Testis (tissue), 3 donors: Measurements from ENCODE around the gene TAF13. TPM values are rescaled to one million over a fixed set of nuclear protein-coding genes. Genes with fewer than 3 reads are reported as not detected.

Source experiments
- DNase-seq: peaks from one replicate; pipeline ENCODE4 v3.0.0-alpha.2; 2019
- H3K27ac ChIP-seq, 2 donors: fragments of 200-600 bp; sonication (generic); one replicate each; pipeline ENCODE4 v1.5.1; 2019
- H3K27me3 ChIP-seq: fragments of 200-600 bp; sonication (generic); one replicate; pipeline ENCODE4 v1.5.1; 2019
- H3K36me3 ChIP-seq: fragments of 200-600 bp; sonication (generic); one replicate; pipeline ENCODE4 v1.5.1; 2017; ENCODE audit warnings: low read depth; ENCODE audit errors: missing control alignments
- H3K4me1 ChIP-seq: fragments of 200-600 bp; sonication (generic); one replicate; pipeline ENCODE4 v1.5.1; 2019
- H3K4me3 ChIP-seq, 2 donors: fragments of 200-600 bp; sonication (generic); one replicate each; pipeline ENCODE4 v1.5.1; 2017 to 2019
- H3K9me3 ChIP-seq: fragments of 200-600 bp; sonication (generic); one replicate; pipeline ENCODE4 v1.5.1; 2017
- CTCF ChIP-seq, 3 experiments: fragments of 450-650 bp in 2 of 3; fragments of 200-600 bp in 1 of 3; sonication (generic) in 1 of 3; IDR thresholded peaks; one replicate each; pipeline ENCODE4 v1.5.1; 2016 to 2019; ENCODE audit warnings: antibody characterized with exemption in 3 of 3, mild to moderate bottlenecking in 2 of 3, moderate library complexity in 1 of 3
- POLR2A ChIP-seq: fragments of 450-650 bp; IDR thresholded peaks from one replicate; pipeline ENCODE4 v1.6.1; 2017; ENCODE audit warnings: antibody characterized with exemption, mild to moderate bottlenecking, moderate library complexity
- WGBS, 2 donors: methylation state at CpG; one replicate each; pipeline ENCODE4 v1.1.5; 2018; 5-methylcytosine and 5-hydroxymethylcytosine counted together
- intact Hi-C: fragments of 100-400 bp; cut with DNase I; formaldehyde crosslinking; loops from one replicate; pipeline ENCODE4 v1.15.1; 2023; ENCODE audit warnings: low total_unique reads
- polyA plus RNA-seq: library from polyadenylated mRNA; stranded (reverse); fragments of 350-450 nt; fragmentation: Illumina TruSeq; extraction: RNeasy Lipid Tissue Mini Kit (QIAGEN cat#74804); gene quantifications from one replicate; pipeline ENCODE4 v1.2.3, GENCODE V29; 2014; ENCODE audit warnings: low read depth, low replicate concordance; ENCODE audit not compliant: insufficient read depth
- total RNA-seq, 2 donors: library from RNA; depleted of rRNA; stranded (reverse); fragments of >200 nt; gene quantifications; one replicate each; pipeline ENCODE4 v1.2.3, GENCODE V29; 2016

TAF13 gene
- total and polyA plus RNA-seq, 3 donors from 2014 or later, result 27.9 to 42.0 (median 38.5) TPM

- intact Hi-C loops, result no loop called here
Measured at GRCh38 chr1:109090196-109091077, 14.6 kb upstream of the TAF13 start, which contains the start of gene TMEM167B. Gene TMEM167B, plus strand, starts transcription at chr1:109090764. Its CDS starts 109 bp downstream, at chr1:109090873.

GRCh38 chr1:109089242-109090015 is 13.6 kb upstream of the TAF13 start:
- TF ChIP-seq CTCF (IDR thresholded peaks at IDR 0.05) (peak in 2 of 3 experiments; percentile 44 to 45), POLR2A (no peak)
- WGBS, 2 donors, result 53 to 56% methylated on average over 31 of the region's 31 CpGs
- intact Hi-C loops, result no loop called here
- peak; percentile 74 for DNase-seq
- Histone ChIP-seq H3K4me1 (peaks cover 14% of the 10 kb centered on the region), H3K27me3 (no peaks in the 10 kb centered on the region), H3K36me3 (no peaks in the 10 kb centered on the region), H3K4me3 (peak overlapping the region; percentile 82 to 84), H3K9me3 (no peaks in the 10 kb centered on the region), H3K27ac (peak overlapping the region; percentile 96 to 98)

More at GRCh38 chr1:109090196-109091077, 14.6 kb upstream of the TAF13 start, which contains the start of gene TMEM167B:
- DNase-seq, result peak; percentile 97
- WGBS, 2 donors, result 3 to 6% methylated on average over 55 to 67 of the region's 67 CpGs
- Histone ChIP-seq H3K27ac (peak within 1 kb of the TSS; percentile 96 to 98), H3K36me3 (no peaks in the 10 kb centered on the region), H3K27me3 (no peaks in the 10 kb centered on the region), H3K4me3 (peak within 1 kb of the TSS; percentile 82 to 84), H3K4me1 (peaks cover 14% of the 10 kb centered on the region), H3K9me3 (no peaks in the 10 kb centered on the region)
- TF ChIP-seq POLR2A (no peak), CTCF (IDR thresholded peaks at IDR 0.05) (no peak)

- intact Hi-C loops, result no loop called here
- 84 to 86% methylated on average over 13 of the region's 13 CpGs for WGBS, 2 donors
- H3K27ac ChIP-seq, result no peak overlapping the region
Measured at GRCh38 chr1:109084563-109085517, 9.0 kb upstream of the TAF13 start.

More at GRCh38 chr1:109084563-109085517, 9.0 kb upstream of the TAF13 start:
- H3K9me3 ChIP-seq, result no peaks in the 10 kb centered on the region
- no peak overlapping the region for H3K4me3 ChIP-seq
- no peaks in the 10 kb centered on the region for H3K27me3 ChIP-seq
- no peak for DNase-seq
- peaks cover 3% of the 10 kb centered on the region for H3K4me1 ChIP-seq
- TF ChIP-seq POLR2A (no peak), CTCF (IDR thresholded peaks at IDR 0.05) (no peak)
- no peaks in the 10 kb centered on the region for H3K36me3 ChIP-seq
